HEK293 (cell line): ENCODE results near the gene MTX1.
A peak's percentile ranks its signal among the peaks of the same experiment; 100 is the strongest.

Experiments used
- CTCF ChIA-PET: fragments of 350-600 bp; formaldehyde crosslinking; extraction: SDS; loops from one replicate; lab custom pipeline; 2021; ENCODE audit warnings: antibody characterized with exemption; lab: Yijun Ruan, JAX
- POLR2A ChIA-PET: fragments of 300-600 bp; formaldehyde crosslinking; extraction: SDS; loops from one replicate; lab custom pipeline; 2020; ENCODE audit warnings: antibody characterized with exemption, inconsistent platforms; lab: Yijun Ruan, JAX
- H3K27ac ChIP-seq: fragments of 200-500 bp; sonication (Bioruptor generic); 2 replicates; pipeline ENCODE4 v1.5.1; 2014; ENCODE audit warnings: low read depth, low read length, control low read depth, inconsistent platforms; ENCODE audit errors: extremely low read depth
- H3K36me3 ChIP-seq, 2 experiments: fragments of 200-500 bp in 1 of 2; sonication (Bioruptor generic) in 1 of 2; 1 replicate in 1 of 2; 2 replicates in 1 of 2; pipeline ENCODE4 v1.5.1; 2014 to 2017; ENCODE audit warnings: inconsistent platforms in 2 of 2, low read length in 2 of 2; ENCODE audit not compliant: control insufficient read depth in 2 of 2, insufficient read depth in 1 of 2
- H3K4me1 ChIP-seq: fragments of 200-500 bp; sonication (Bioruptor generic); 2 replicates; pipeline ENCODE4 v1.5.1; 2014; ENCODE audit warnings: mild to moderate bottlenecking, low read length, inconsistent platforms; ENCODE audit not compliant: control insufficient read depth, insufficient read depth
- H3K4me3 ChIP-seq: 2 replicates; pipeline ENCODE4 v1.5.1; 2011; ENCODE audit warnings: low read depth, mild to moderate bottlenecking, control low read depth, low read length, moderate library complexity
- H3K9me3 ChIP-seq: fragments of 200-500 bp; sonication (Bioruptor generic); 2 replicates; pipeline ENCODE4 v1.5.1; 2014; ENCODE audit warnings: low read depth, low read length, inconsistent platforms; ENCODE audit not compliant: control insufficient read depth, insufficient read depth
- FEZF1 ChIP-seq: fragments of 450-650 bp; formaldehyde crosslinking; IDR thresholded peaks from 2 replicates; pipeline ENCODE4 v1.5.1; 2016; ENCODE audit warnings: missing biosample characterization, missing genetic modification characterization
- GLI4 ChIP-seq: fragments of 450-650 bp; formaldehyde crosslinking; IDR thresholded peaks from 2 replicates; pipeline ENCODE4 v1.5.1; 2016; ENCODE audit warnings: missing biosample characterization, missing genetic modification characterization
- GLIS2 ChIP-seq: fragments of 450-650 bp; formaldehyde crosslinking; IDR thresholded peaks from 2 replicates; pipeline ENCODE4 v1.5.1; 2016; ENCODE audit warnings: missing biosample characterization, missing genetic modification characterization
- HOXA7 ChIP-seq: sonication (generic); formaldehyde crosslinking; IDR thresholded peaks from 2 replicates; pipeline ENCODE4 v1.8.1; 2022; ENCODE audit warnings: missing genetic modification reagents, borderline replicate concordance
- INSM2 ChIP-seq: fragments of 450-650 bp; formaldehyde crosslinking; IDR thresholded peaks from 2 replicates; pipeline ENCODE4 v1.5.1; 2016; ENCODE audit warnings: missing biosample characterization, missing genetic modification characterization
- KLF16 ChIP-seq: fragments of 450-650 bp; formaldehyde crosslinking; IDR thresholded peaks from 2 replicates; pipeline ENCODE4 v1.5.1; 2017; ENCODE audit warnings: missing biosample characterization, missing genetic modification characterization
- KLF9 ChIP-seq: fragments of 450-650 bp; formaldehyde crosslinking; IDR thresholded peaks from 2 replicates; pipeline ENCODE4 v1.5.1; 2016; ENCODE audit warnings: missing biosample characterization, missing genetic modification characterization, low read depth
- MZF1 ChIP-seq: fragments of 450-650 bp; formaldehyde crosslinking; IDR thresholded peaks from 2 replicates; pipeline ENCODE4 v1.5.1; 2017; ENCODE audit warnings: missing biosample characterization, missing genetic modification characterization, borderline replicate concordance
- OSR2 ChIP-seq: fragments of 450-650 bp; formaldehyde crosslinking; IDR thresholded peaks from 2 replicates; pipeline ENCODE4 v1.5.1; 2016; ENCODE audit warnings: missing biosample characterization, missing genetic modification characterization
- SCRT1 ChIP-seq: fragments of 450-650 bp; formaldehyde crosslinking; IDR thresholded peaks from 2 replicates; pipeline ENCODE4 v1.5.1; 2016; ENCODE audit warnings: missing biosample characterization, missing genetic modification characterization, borderline replicate concordance
- YY2 ChIP-seq: fragments of 450-650 bp; formaldehyde crosslinking; IDR thresholded peaks from 2 replicates; pipeline ENCODE4 v1.5.1; 2016; ENCODE audit warnings: missing biosample characterization, missing genetic modification characterization
- ZFP69B ChIP-seq: fragments of 450-650 bp; formaldehyde crosslinking; IDR thresholded peaks from 2 replicates; pipeline ENCODE4 v1.5.1; 2016; ENCODE audit warnings: missing biosample characterization, missing genetic modification characterization
- ZNF121 ChIP-seq: fragments of 450-650 bp; formaldehyde crosslinking; IDR thresholded peaks from 2 replicates; pipeline ENCODE4 v1.5.1; 2016; ENCODE audit warnings: missing biosample characterization, missing genetic modification characterization
- ZNF2 ChIP-seq: fragments of 450-650 bp; formaldehyde crosslinking; IDR thresholded peaks from 2 replicates; pipeline ENCODE4 v1.5.1; 2016; ENCODE audit warnings: missing biosample characterization, missing genetic modification characterization
- ZNF223 ChIP-seq: fragments of 450-650 bp; formaldehyde crosslinking; IDR thresholded peaks from 2 replicates; pipeline ENCODE4 v1.5.1; 2016; ENCODE audit warnings: missing biosample characterization, missing genetic modification characterization
- ZNF311 ChIP-seq: fragments of 450-650 bp; formaldehyde crosslinking; IDR thresholded peaks from 2 replicates; pipeline ENCODE4 v1.5.1; 2017; ENCODE audit warnings: missing biosample characterization, missing genetic modification characterization, borderline replicate concordance
- ZNF324 ChIP-seq: fragments of 450-650 bp; formaldehyde crosslinking; IDR thresholded peaks from 2 replicates; pipeline ENCODE4 v1.5.1; 2016; ENCODE audit warnings: missing biosample characterization, missing genetic modification characterization
- ZNF354C ChIP-seq: fragments of 450-650 bp; formaldehyde crosslinking; IDR thresholded peaks from 2 replicates; pipeline ENCODE4 v1.5.1; 2016; ENCODE audit warnings: missing biosample characterization, missing genetic modification characterization, low read depth, borderline replicate concordance
- ZNF394 ChIP-seq: fragments of 450-650 bp; formaldehyde crosslinking; IDR thresholded peaks from 2 replicates; pipeline ENCODE4 v1.5.1; 2016; ENCODE audit warnings: missing biosample characterization, missing genetic modification characterization, mild to moderate bottlenecking, moderate library complexity, borderline replicate concordance
- ZNF560 ChIP-seq: fragments of 450-650 bp; formaldehyde crosslinking; IDR thresholded peaks from 2 replicates; pipeline ENCODE4 v1.5.1; 2017; ENCODE audit warnings: missing biosample characterization, missing genetic modification characterization, borderline replicate concordance
- ZNF600 ChIP-seq: fragments of 450-650 bp; formaldehyde crosslinking; IDR thresholded peaks from 2 replicates; pipeline ENCODE4 v1.5.1; 2016; ENCODE audit warnings: missing biosample characterization, missing genetic modification characterization
- ZNF629 ChIP-seq: fragments of 450-650 bp; formaldehyde crosslinking; IDR thresholded peaks from 2 replicates; pipeline ENCODE4 v1.5.1; 2017; ENCODE audit warnings: missing biosample characterization, missing genetic modification characterization
- ZNF670 ChIP-seq: fragments of 450-650 bp; formaldehyde crosslinking; IDR thresholded peaks from 2 replicates; pipeline ENCODE4 v1.5.1; 2016; ENCODE audit warnings: missing biosample characterization, missing genetic modification characterization, low read depth
- ZNF677 ChIP-seq: fragments of 450-650 bp; IDR thresholded peaks from 2 replicates; pipeline ENCODE4 v1.5.0; 2018; ENCODE audit warnings: missing biosample characterization, mild to moderate bottlenecking, missing genetic modification characterization, moderate library complexity
- ZNF692 ChIP-seq: fragments of 450-650 bp; formaldehyde crosslinking; IDR thresholded peaks from 2 replicates; pipeline ENCODE4 v1.5.1; 2016; ENCODE audit warnings: missing biosample characterization, missing genetic modification characterization
- ZNF768 ChIP-seq: fragments of 450-650 bp; formaldehyde crosslinking; IDR thresholded peaks from 2 replicates; pipeline ENCODE4 v1.5.1; 2018; ENCODE audit warnings: missing biosample characterization, mild to moderate bottlenecking, missing genetic modification characterization
- ZSCAN16 ChIP-seq: fragments of 450-650 bp; formaldehyde crosslinking; IDR thresholded peaks from 2 replicates; pipeline ENCODE4 v1.5.1; 2016; ENCODE audit warnings: missing biosample characterization, missing genetic modification characterization
- TF ChIP-seq, protein P1 (sequence below): fragments of 450-650 bp; formaldehyde crosslinking; IDR thresholded peaks from 2 replicates; pipeline ENCODE4 v1.5.1; 2016; ENCODE audit warnings: missing biosample characterization, missing genetic modification characterization
- TF ChIP-seq, protein P2 (sequence below): fragments of 450-650 bp; formaldehyde crosslinking; IDR thresholded peaks from 2 replicates; pipeline ENCODE4 v1.5.1; 2016; ENCODE audit warnings: missing biosample characterization, missing genetic modification characterization
- TF ChIP-seq, protein P3 (sequence below): fragments of 450-650 bp; formaldehyde crosslinking; IDR thresholded peaks from 2 replicates; pipeline ENCODE4 v1.5.1; 2016; ENCODE audit warnings: missing biosample characterization, missing genetic modification characterization

MTX1 gene

GRCh38 chr1:155226910-155227260 is 18.4 kb downstream of the MTX1 start (continued):
- TF ChIP-seq, protein P1, sequence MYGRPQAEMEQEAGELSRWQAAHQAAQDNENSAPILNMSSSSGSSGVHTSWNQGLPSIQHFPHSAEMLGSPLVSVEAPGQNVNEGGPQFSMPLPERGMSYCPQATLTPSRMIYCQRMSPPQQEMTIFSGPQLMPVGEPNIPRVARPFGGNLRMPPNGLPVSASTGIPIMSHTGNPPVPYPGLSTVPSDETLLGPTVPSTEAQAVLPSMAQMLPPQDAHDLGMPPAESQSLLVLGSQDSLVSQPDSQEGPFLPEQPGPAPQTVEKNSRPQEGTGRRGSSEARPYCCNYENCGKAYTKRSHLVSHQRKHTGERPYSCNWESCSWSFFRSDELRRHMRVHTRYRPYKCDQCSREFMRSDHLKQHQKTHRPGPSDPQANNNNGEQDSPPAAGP (tag by site-specific recombination) = no peak
- no peak for TF ChIP-seq ZSCAN16 (tag by site-specific recombination)
- no peak for TF ChIP-seq ZNF121 (tag by site-specific recombination)
- TF ChIP-seq ZNF677 (tag by site-specific recombination) = no peak
- TF ChIP-seq HOXA7 (CRISPR knock-in tag) = no peak
- TF ChIP-seq ZNF324 = peak; percentile 33; the same call in 1 of the 2 replicates
- TF ChIP-seq ZNF394 = 0 out of 2 replicates have a peak, but pooled peaks have one; percentile 13
- TF ChIP-seq KLF16 (tag by site-specific recombination) = no peak
- TF ChIP-seq, protein P2, sequence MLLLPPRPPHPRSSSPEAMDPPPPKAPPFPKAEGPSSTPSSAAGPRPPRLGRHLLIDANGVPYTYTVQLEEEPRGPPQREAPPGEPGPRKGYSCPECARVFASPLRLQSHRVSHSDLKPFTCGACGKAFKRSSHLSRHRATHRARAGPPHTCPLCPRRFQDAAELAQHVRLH = 0 out of 2 replicates have a peak, but pooled peaks have one; percentile 12
- no peak for TF ChIP-seq ZNF768 (tag by site-specific recombination)
- no peak for TF ChIP-seq ZNF629 (tag by site-specific recombination)
- peak; percentile 84; the same call in 1 of the 2 replicates for TF ChIP-seq ZNF2 (tag by site-specific recombination)
- TF ChIP-seq, all 188 proteins: peak for 15

- H3K27ac ChIP-seq = peak overlapping the region; percentile 76
- ChIA-PET POLR2A (interaction anchor here (0.9 to 2.0 kb wide), 8 partner anchors 14 to 52 kb away, joined by 3 to 8 read pairs (median 4); partner anchors contain the start of genes SCAMP3 and THBS3), CTCF (interaction anchor here (0.6 to 2.1 kb wide), 19 partner anchors 9 to 687 kb away, joined by 3 to 25 read pairs (median 4); partner anchors contain the start of genes KRTCAP2, MTX1 and THBS3)
- peaks cover 3% of the 10 kb centered on the region for H3K4me1 ChIP-seq
- no peaks in the 10 kb centered on the region for H3K9me3 ChIP-seq
- peak overlapping the region; percentile 53 for H3K4me3 ChIP-seq
- no peaks in the 10 kb centered on the region for H3K36me3 ChIP-seq
- TF ChIP-seq ZNF692 (tag by site-specific recombination) (no peak), MZF1 (tag by site-specific recombination) (no peak), ZNF223 (no peak), ZNF354C (no peak), KLF9 (tag by site-specific recombination) (peak; percentile 54), YY2 (tag by site-specific recombination) (no peak), KLF16 (tag by site-specific recombination) (peak; percentile 35; the same call in 1 of the 2 replicates), ZNF560 (tag by site-specific recombination) (no peak), GLIS2 (tag by site-specific recombination) (peak; percentile 88), OSR2 (0 out of 2 replicates have a peak, but pooled peaks have one; percentile 38), ZNF311 (tag by site-specific recombination) (no peak), ZNF677 (tag by site-specific recombination) (no peak), SCRT1 (no peak), FEZF1 (no peak), ZNF670 (tag by site-specific recombination) (no peak), ZFP69B (tag by site-specific recombination) (peak; percentile 62; the same call in 1 of the 2 replicates), GLI4 (no peak), INSM2 (tag by site-specific recombination) (peak; percentile 53), ZNF600 (tag by site-specific recombination) (no peak)
- TF ChIP-seq, protein P3, sequence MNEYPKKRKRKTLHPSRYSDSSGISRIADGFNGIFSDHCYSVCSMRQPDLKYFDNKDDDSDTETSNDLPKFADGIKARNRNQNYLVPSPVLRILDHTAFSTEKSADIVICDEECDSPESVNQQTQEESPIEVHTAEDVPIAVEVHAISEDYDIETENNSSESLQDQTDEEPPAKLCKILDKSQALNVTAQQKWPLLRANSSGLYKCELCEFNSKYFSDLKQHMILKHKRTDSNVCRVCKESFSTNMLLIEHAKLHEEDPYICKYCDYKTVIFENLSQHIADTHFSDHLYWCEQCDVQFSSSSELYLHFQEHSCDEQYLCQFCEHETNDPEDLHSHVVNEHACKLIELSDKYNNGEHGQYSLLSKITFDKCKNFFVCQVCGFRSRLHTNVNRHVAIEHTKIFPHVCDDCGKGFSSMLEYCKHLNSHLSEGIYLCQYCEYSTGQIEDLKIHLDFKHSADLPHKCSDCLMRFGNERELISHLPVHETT (tag by site-specific recombination) = no peak
- TF ChIP-seq, protein P1 (tag by site-specific recombination) = no peak
Measured at GRCh38 chr1:155227261-155228095, 19.0 kb downstream of the MTX1 start.
